K562 (cell line): ENCODE results near the gene HPF1.

Experiments used
- CBX5 ChIP-seq: IDR thresholded peaks from 2 replicates; pipeline ENCODE4 v1.6.1; 2014; ENCODE audit warnings: low read depth, borderline replicate concordance
- CTCF ChIP-seq, 3 experiments: IDR thresholded peaks in 2 of 3; conservative IDR thresholded peaks in 1 of 3; 2 replicates each; pipeline ENCODE4 v1.5.1; 2011 to 2012; ENCODE audit warnings: low read length in 3 of 3, mild to moderate bottlenecking in 3 of 3, control low read depth in 2 of 3, improper control_type of control experiment in 1 of 3, inconsistent platforms in 1 of 3, low read depth in 1 of 3, mixed read lengths in 1 of 3, moderate library complexity in 1 of 3; ENCODE audit not compliant: insufficient read depth in 2 of 3
- EGR1 ChIP-seq: fragments of 450-650 bp; conservative IDR thresholded peaks from 2 replicates; pipeline ENCODE4 v1.6.1; 2017; ENCODE audit warnings: mild to moderate bottlenecking
- KAT2B ChIP-seq: IDR thresholded peaks from one replicate; pipeline ENCODE4 v1.6.1; 2012; ENCODE audit warnings: low read depth, mild to moderate bottlenecking, control low read depth, inconsistent platforms, low read length, moderate library complexity
- TAF1 ChIP-seq: IDR thresholded peaks from 2 replicates; pipeline ENCODE4 v1.6.1; 2011; ENCODE audit warnings: mild to moderate bottlenecking, low read length, moderate library complexity; ENCODE audit not compliant: insufficient read depth, control insufficient read depth, severe bottlenecking; ENCODE audit errors: extremely low read depth
- YY1 ChIP-seq, 3 experiments: IDR thresholded peaks; 2 replicates each; pipeline ENCODE4 v1.6.1; 2011; ENCODE audit warnings: low read length in 2 of 3, mild to moderate bottlenecking in 2 of 3, moderate library complexity in 2 of 3, borderline replicate concordance in 1 of 3, control low read depth in 1 of 3, low read depth in 1 of 3; ENCODE audit not compliant: insufficient read depth in 3 of 3, insufficient replicate concordance in 2 of 3, control insufficient read depth in 1 of 3, insufficient read length in 1 of 3; ENCODE audit errors: extremely low read depth in 1 of 3

- TF ChIP-seq CBX5 (no peak), YY1 (IDR thresholded peaks at IDR 0.05; ENCODE audit: borderline replicate concordance in 1 of 3, control insufficient read depth in 1 of 3, extremely low read depth in 1 of 3, insufficient read depth in 3 of 3, insufficient read length in 1 of 3, insufficient replicate concordance in 2 of 3, low read depth in 1 of 3, low read length in 2 of 3) (no peak), TAF1 (no peak), EGR1 (no peak), CTCF (IDR thresholded peaks at IDR 0.05 in 2 of 3, conservative IDR thresholded peaks at IDR 0.05 in 1 of 3; ENCODE audit: insufficient read depth in 2 of 3, low read depth in 1 of 3, low read length in 3 of 3) (no peak), KAT2B (no peak)
Observed at GRCh38 chr4:169730564-169730963, 27.2 kb downstream of the HPF1 start.
